GM18520 (cell line): ENCODE measurements around the gene CAMTA1.

Experiments used
- ATAC-seq: cut with Tn5 transposase; IDR thresholded peaks from one replicate; pipeline ENCODE4 v1.9.1; 2021; ENCODE audit not compliant: unreplicated experiment

CAMTA1 gene

GRCh38 chr1:7436056-7437005 is 651.1 kb downstream of the CAMTA1 start:
- no peak for ATAC-seq

- no peak for ATAC-seq
Measured at GRCh38 chr1:7437036-7437435, 651.8 kb downstream of the CAMTA1 start.

GRCh38 chr1:7437608-7438395 is 652.5 kb downstream of the CAMTA1 start:
- no peak for ATAC-seq

- ATAC-seq = no peak
Measured at GRCh38 chr1:7438396-7438785, 653.1 kb downstream of the CAMTA1 start.

GRCh38 chr1:7438921-7439655 is 653.8 kb downstream of the CAMTA1 start:
- ATAC-seq = no peak

- ATAC-seq = no peak
Measured at GRCh38 chr1:7440154-7440553, 654.9 kb downstream of the CAMTA1 start.

GRCh38 chr1:7441143-7441841 is 656.0 kb downstream of the CAMTA1 start:
- no peak for ATAC-seq

GRCh38 chr1:7442036-7442435 is 656.8 kb downstream of the CAMTA1 start:
- ATAC-seq = no peak

GRCh38 chr1:7442918-7443317 is 657.7 kb downstream of the CAMTA1 start:
- ATAC-seq = no peak

GRCh38 chr1:7444363-7444762 is 659.1 kb downstream of the CAMTA1 start:
- no peak for ATAC-seq

GRCh38 chr1:7447093-7447492 is 661.8 kb downstream of the CAMTA1 start:
- ATAC-seq = no peak

- ATAC-seq = no peak
Measured at GRCh38 chr1:7447736-7448135, 662.5 kb downstream of the CAMTA1 start.

- ATAC-seq = no peak
Measured at GRCh38 chr1:7448986-7449385, 663.7 kb downstream of the CAMTA1 start.

GRCh38 chr1:7449750-7450149 is 664.5 kb downstream of the CAMTA1 start:
- ATAC-seq = no peak

GRCh38 chr1:7450838-7451237 is 665.6 kb downstream of the CAMTA1 start:
- ATAC-seq = no peak

- ATAC-seq = no peak
Measured at GRCh38 chr1:7453038-7453437, 667.8 kb downstream of the CAMTA1 start.

- ATAC-seq = no peak
Measured at GRCh38 chr1:7454052-7454815, 669.0 kb downstream of the CAMTA1 start.

GRCh38 chr1:7454895-7455784 is 669.9 kb downstream of the CAMTA1 start:
- no peak for ATAC-seq
